Cardiac septum (tissue), 1 donor: ENCODE data around the gene COA1. TPM values are rescaled to one million over a fixed set of nuclear protein-coding genes. Genes with fewer than 3 reads are reported as not detected.

Source experiments
- total RNA-seq: library from RNA; stranded (reverse); fragmentation: NEBNext Ultra II Directional; extraction: Animal tissue kit (Norgen Biotek cat#: 25700); gene quantifications from one replicate; pipeline ENCODE4 v1.2.1, GENCODE V29; 2021
- donor health status: DM: no; HTN: no; CAD: no.

COA1 gene
- total RNA-seq, 1 donor from 2014 or later = 62.4 TPM

Other genes with a start within 250 kb of the COA1 start
- 40.3 TPM for gene STK17A, start 146.4 kb downstream of the COA1 start, total RNA-seq
- gene BLVRA, start 29.2 kb upstream of the COA1 start, total RNA-seq = 48.6 TPM
- 101 TPM for gene MRPS24, start 140.0 kb upstream of the COA1 start, total RNA-seq
- 40.0 TPM for gene URGCP, start 177.1 kb upstream of the COA1 start, total RNA-seq
- 34.9 TPM for gene UBE2D4, start 196.9 kb upstream of the COA1 start, total RNA-seq